ENCODE data around the gene ADARB2.
A peak's percentile ranks its signal among the peaks of the same experiment; 100 is the strongest.

The ADARB2 gene

DNA sequence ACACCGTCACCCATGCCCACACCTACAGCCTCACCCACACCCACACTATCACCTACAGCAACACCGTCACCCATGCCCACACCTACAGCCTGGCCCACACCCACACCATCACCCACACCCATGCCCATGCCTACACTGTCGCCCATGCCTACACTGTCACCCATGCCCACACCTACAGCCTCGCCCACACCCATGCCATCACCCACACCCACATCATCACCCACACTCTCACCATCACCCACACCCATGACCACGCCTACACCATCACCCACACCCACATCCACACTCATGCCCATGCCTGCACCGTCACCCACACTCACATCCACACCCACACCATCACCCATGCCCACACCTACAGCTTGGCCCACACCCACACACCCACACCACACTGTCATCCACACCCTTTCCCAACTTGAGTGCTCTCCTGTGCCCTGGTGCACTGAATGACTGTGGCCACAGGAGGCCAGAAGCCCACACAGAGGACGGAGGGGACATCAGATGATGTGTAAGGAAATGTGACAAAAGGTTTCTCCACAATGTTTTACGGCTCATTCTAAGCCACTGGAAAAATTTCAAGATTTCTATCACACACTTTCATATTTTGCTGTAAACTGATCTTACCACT, 527.9 kb downstream of the ADARB2 start:
- no peak overlapping the region for H3K4me3 Mint-ChIP-seq
- no peak for DNase-seq (ENCODE audit: low spot score in 2 of 2)
- no peaks in the 10 kb centered on the region for H3K36me3 Mint-ChIP-seq
- peak overlapping the region; percentile 36 for H3K27ac Mint-ChIP-seq
- H3K4me1 Mint-ChIP-seq: peaks cover 15% of the 10 kb centered on the region
- ATAC-seq: no peak
- H3K9me3 Mint-ChIP-seq: no peaks in the 10 kb centered on the region

DNA sequence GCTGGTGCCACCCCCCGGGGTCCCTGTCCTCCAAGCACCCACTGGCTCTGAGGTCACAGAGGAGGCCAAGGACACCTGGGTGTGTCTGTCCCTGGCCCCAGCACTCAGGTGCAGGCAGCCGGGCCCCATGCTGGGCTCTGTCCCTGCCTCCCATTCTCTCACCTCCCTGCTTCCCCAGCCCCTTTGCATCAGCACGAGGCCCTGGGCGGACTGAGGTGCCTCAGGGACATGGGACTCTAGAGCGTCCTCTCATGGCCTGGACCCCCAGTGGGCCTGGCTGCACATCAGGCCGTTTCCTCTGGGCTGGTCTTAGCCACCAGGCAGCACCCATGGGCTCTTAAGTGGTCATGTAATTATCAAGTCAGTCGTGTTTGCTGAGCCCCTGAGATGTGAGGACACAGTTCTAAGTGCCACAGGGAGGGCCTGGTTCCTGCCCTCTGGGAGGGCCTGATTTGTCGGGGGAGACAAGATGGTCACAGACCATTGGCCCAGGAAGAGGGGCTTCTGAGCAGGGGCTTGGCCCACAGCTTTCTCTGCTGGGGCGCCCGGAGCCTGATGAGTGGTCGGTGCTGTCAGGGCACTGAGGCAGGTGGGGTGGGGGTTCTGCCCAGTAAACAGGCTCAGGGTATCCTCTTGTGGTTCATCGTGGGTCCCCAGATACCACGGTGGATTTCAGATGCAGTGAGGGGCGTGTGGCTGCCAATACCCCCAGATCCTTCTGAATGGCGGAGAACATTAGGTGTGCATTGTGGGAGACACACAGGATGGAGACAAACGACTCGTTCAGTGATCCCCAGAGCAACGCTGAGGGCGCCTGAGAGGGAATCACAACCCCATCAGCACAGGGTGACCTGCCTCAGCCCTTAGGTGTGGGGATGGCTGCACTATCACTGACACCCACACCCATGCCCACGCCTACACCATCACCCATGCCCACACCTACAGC, 528.7 kb downstream of the ADARB2 start:
- peak overlapping the region; percentile 78 for H3K27ac Mint-ChIP-seq

DNA sequence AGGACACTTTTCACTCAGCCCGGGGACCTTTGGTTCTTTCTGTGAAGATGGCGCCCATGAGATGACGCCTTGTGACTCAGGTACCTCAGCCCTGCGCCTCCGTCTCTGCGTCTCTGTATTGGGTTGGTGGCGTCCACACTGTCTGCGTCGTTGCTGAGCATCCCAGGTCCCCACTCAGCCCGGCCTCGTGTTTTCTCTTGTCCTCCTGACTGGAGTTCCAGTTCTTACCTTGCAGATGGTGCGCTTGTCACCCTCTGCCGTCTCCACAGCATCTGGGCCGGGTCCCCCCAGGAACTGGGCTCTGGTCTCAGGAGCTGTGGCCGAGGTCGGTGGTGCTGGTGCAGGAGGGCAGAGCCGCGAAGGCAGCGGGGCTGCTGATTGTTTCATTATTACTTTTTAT, 530.7 kb downstream of the ADARB2 start:
- peak overlapping the region; percentile 48 for H3K27ac Mint-ChIP-seq
- peaks cover 8% of the 10 kb centered on the region for H3K4me1 Mint-ChIP-seq
- no peaks in the 10 kb centered on the region for H3K36me3 Mint-ChIP-seq
- DNase-seq (ENCODE audit: low spot score in 2 of 2): no peak
- H3K4me3 Mint-ChIP-seq: no peak overlapping the region
- H3K9me3 Mint-ChIP-seq: no peaks in the 10 kb centered on the region
- ATAC-seq: no peak

More for the DNA sequence above, 528.7 kb downstream of the ADARB2 start:
- H3K4me1 Mint-ChIP-seq: peaks cover 15% of the 10 kb centered on the region
- no peaks in the 10 kb centered on the region for H3K9me3 Mint-ChIP-seq
- no peak overlapping the region for H3K4me3 Mint-ChIP-seq
- ATAC-seq (no peak), DNase-seq (ENCODE audit: low spot score in 2 of 2) (no peak)
- no peaks in the 10 kb centered on the region for H3K36me3 Mint-ChIP-seq

DNA sequence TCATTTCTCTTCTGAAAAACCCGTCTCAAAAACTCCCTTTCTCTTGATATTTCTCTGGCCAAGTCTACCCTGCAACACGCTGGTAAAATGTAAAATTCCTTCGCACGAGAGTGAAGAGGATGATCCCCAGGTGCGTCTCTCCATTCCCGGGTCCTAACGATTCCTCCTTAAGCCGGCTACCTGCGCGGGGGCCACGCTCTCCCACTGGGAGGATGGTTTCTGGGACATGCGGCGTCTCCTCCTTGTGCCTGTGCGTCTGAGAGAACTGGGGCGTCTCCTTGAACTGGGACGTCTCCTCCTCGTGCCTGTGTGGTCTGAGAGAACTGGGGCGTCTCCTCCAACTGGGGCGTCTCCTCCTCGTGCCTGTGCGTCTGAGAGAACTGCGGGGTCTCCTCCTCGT, 531.2 kb downstream of the ADARB2 start:
- DNase-seq (ENCODE audit: low spot score in 2 of 2) (no peak), ATAC-seq (no peak)
- peak overlapping the region; percentile 48 for H3K27ac Mint-ChIP-seq
- no peak overlapping the region for H3K4me3 Mint-ChIP-seq
- H3K4me1 Mint-ChIP-seq: peaks cover 8% of the 10 kb centered on the region
- no peaks in the 10 kb centered on the region for H3K36me3 Mint-ChIP-seq
- no peaks in the 10 kb centered on the region for H3K9me3 Mint-ChIP-seq

DNA sequence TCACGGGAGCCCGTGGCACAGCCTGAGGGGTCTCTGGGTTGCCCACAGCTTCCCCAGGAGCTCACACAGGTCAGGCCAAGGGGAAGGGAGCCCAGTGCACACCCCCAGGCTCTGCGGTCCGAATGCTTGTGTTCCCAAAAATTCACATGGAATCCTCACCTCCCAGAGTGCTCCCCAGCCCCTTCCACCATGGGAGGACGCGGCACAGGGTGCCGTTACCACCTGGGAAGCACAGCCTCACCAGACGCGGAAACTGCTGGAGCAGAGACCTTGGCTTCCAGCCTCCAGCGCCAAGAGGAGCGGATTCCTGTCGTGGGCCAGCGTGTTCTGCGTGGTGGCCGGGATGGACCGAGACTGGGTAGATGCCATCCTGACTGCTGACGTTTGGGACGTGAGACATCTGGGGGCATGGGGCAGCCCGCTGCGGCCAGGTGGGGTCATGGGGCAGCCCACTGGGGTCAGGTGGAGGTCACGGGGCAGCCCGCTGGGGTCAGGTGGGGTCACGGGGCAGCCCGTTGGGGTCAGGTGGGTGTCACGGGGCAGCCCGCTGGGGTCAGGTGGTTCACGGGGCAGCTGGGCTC, 531.8 kb downstream of the ADARB2 start:
- H3K4me3 Mint-ChIP-seq: no peak overlapping the region
- DNase-seq (ENCODE audit: low spot score in 2 of 2) (no peak), ATAC-seq (no peak)
- H3K4me1 Mint-ChIP-seq: peaks cover 8% of the 10 kb centered on the region
- H3K36me3 Mint-ChIP-seq: no peaks in the 10 kb centered on the region
- no peak overlapping the region for H3K27ac Mint-ChIP-seq
- no peaks in the 10 kb centered on the region for H3K9me3 Mint-ChIP-seq

DNA sequence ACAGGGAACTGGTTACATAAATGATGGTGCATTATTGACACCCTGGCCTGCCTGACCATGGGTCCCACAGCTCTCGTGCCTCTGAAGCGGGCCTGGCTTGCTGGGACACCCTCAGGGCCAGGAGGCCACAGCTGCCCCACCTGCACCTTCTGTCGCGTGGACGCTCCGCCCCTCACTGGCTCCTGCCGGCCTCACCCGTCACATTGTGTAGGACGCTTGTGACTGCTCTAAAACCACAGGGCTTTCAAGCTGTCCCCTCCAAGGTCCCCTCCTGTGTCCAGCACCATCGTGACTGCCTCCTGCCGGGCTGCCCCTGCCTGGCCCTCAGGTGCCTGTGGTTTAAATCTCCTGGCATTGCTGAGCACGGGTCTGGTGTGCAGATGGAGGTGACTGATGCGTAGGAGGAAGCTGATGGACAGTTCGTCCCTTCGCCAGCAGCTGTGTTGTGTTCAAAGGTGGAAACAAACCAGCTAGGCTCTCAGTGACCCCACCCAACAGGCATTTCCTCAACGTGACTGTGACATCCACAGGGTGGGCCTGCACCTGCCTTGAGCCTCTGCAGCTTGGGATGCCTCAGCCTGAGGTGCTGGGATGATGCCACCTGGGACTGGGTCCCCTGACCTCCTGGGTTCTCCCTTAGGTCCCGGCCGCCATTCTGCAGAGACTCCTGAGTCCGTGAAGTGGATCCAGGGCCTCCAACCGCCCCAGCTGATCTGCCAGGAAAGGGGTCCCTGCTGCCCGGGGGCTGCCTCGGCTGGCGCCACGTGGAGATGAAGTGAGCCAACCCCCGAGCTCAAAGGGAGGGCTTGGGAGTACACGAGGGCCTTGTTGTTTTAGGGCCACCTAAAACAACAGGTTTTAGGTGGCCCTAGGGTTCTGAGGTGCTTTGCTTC, 532.6 kb downstream of the ADARB2 start:
- no peaks in the 10 kb centered on the region for H3K9me3 Mint-ChIP-seq
- no peaks in the 10 kb centered on the region for H3K36me3 Mint-ChIP-seq
- no peak overlapping the region for H3K27ac Mint-ChIP-seq
- H3K4me1 Mint-ChIP-seq: peaks cover 4% of the 10 kb centered on the region
- DNase-seq (ENCODE audit: low spot score in 2 of 2): no peak
- ATAC-seq: no peak
- H3K4me3 Mint-ChIP-seq: no peak overlapping the region

DNA sequence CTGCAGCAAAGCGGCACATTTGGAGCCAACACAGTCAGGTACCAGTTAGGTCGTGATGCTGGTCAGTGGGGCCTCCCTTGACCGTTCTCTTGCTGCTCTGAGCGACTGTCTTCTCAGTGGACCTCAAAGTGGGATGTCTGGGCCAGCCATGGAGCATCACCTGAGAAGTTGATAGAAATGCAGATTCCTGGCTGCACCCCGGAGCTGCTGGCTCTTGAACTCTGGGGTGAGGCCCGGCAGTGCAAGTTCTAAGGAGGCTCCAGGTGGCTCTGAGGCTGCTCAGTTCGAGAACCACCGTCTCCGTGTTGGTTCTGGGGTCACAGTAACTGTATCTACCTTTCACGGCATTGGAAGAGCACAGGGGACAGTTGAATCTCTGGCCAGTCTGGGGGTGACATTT, 533.6 kb downstream of the ADARB2 start:
- no peak for ATAC-seq
- no peak overlapping the region for H3K27ac Mint-ChIP-seq
- H3K4me3 Mint-ChIP-seq: no peak overlapping the region
- DNase-seq (ENCODE audit: low spot score in 2 of 2): no peak
- H3K4me1 Mint-ChIP-seq: no peaks in the 10 kb centered on the region
- H3K9me3 Mint-ChIP-seq: no peaks in the 10 kb centered on the region
- no peaks in the 10 kb centered on the region for H3K36me3 Mint-ChIP-seq

DNA sequence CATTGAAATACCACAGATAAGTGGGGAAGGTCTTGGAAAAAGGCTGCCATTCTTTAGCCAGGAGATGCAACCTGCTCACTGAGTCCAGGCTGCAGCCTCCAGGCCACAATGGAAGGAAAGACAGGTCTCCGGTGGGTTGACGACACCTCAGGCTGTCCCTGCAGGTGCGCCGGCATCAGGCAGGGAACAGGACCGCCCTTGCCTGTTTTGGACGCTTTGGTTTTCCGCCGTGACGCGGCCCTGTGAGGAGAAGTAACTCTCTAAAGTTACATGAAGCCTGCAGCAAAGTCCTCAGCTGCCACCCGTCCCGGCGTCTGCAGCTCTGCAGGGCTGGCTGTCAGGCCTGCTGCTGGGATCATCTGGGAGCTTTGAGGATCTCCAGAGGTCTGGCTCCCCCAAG, 534.1 kb downstream of the ADARB2 start:
- Mint-ChIP-seq H3K36me3 (no peaks in the 10 kb centered on the region), H3K27ac (no peak overlapping the region)

DNA sequence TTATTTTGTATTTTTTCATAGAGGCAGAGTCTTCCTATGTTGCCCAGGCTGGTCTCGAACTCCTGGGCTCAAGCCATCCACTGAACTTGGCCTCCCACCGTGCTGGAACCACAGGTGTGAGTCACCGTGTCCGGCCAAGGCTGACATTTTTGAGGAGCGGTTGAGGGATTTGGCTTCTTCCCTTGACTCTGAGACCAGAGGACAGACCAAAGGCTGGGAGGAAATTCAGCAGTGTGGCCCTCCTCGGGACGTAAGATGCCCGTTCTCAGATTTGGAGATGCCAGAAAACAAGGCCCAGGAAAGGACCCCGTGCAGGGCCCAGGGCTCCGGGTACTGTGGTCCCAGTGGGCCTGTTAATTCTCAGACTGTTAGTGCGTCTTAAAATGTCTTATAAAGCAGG, 535.0 kb downstream of the ADARB2 start:
- Mint-ChIP-seq H3K4me1 (no peaks in the 10 kb centered on the region), H3K9me3 (no peaks in the 10 kb centered on the region), H3K36me3 (no peaks in the 10 kb centered on the region), H3K4me3 (no peak overlapping the region), H3K27ac (no peak overlapping the region)
- DNase-seq (ENCODE audit: low spot score in 2 of 2) (no peak), ATAC-seq (no peak)

More for the DNA sequence above, 534.1 kb downstream of the ADARB2 start:
- no peaks in the 10 kb centered on the region for H3K4me1 Mint-ChIP-seq
- no peak overlapping the region for H3K4me3 Mint-ChIP-seq
- no peak for ATAC-seq
- DNase-seq (ENCODE audit: low spot score in 2 of 2): no peak
- H3K9me3 Mint-ChIP-seq: no peaks in the 10 kb centered on the region

DNA sequence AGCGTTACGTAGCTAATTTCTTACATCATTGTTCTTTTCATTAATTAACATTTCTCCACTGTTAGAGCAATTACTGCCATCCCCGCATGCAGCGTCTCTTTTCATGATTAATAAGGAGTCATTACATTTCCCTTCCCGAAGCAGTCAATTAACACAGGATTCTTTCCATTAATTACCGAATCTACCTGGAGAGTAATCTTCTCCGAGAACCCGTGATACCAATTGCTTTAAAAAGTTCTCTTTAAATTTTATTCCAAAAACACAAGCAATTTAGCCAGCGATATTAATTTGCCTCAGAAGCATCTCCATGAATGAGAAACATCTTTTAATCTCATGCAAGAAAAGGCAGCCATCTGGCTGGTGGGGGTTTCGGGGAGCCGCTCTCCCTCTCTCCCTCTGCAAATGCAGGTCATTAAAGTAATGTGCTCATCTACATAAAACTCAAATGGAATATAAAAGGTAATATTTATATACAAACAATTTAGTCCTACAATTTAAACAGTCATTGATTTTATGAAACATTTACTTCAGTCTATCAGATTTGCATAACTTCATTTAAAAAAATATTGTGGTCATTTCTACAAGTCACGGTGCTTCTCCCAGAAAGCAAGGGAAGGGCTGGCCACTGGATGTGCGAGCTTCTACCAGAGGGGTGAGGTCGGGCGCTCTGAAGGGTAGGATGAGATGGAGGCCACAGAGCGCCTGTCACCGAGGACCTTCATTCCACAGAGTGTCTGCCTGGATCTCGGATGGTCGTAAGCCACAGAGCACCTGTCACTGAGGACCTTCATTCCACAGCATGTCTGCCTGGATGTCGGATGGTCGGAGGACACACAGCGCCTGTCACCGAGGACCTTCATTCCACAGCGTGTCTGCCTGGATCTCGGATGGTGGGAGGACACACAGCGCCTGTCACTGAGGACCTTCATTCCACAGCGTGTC, 536.2 kb downstream of the ADARB2 start:
- DNase-seq (ENCODE audit: low spot score in 2 of 2) (no peak), ATAC-seq (no peak)
- H3K9me3 Mint-ChIP-seq: no peaks in the 10 kb centered on the region
- H3K27ac Mint-ChIP-seq: no peak overlapping the region
- H3K36me3 Mint-ChIP-seq: no peaks in the 10 kb centered on the region
- no peaks in the 10 kb centered on the region for H3K4me1 Mint-ChIP-seq
- H3K4me3 Mint-ChIP-seq: no peak overlapping the region

DNA sequence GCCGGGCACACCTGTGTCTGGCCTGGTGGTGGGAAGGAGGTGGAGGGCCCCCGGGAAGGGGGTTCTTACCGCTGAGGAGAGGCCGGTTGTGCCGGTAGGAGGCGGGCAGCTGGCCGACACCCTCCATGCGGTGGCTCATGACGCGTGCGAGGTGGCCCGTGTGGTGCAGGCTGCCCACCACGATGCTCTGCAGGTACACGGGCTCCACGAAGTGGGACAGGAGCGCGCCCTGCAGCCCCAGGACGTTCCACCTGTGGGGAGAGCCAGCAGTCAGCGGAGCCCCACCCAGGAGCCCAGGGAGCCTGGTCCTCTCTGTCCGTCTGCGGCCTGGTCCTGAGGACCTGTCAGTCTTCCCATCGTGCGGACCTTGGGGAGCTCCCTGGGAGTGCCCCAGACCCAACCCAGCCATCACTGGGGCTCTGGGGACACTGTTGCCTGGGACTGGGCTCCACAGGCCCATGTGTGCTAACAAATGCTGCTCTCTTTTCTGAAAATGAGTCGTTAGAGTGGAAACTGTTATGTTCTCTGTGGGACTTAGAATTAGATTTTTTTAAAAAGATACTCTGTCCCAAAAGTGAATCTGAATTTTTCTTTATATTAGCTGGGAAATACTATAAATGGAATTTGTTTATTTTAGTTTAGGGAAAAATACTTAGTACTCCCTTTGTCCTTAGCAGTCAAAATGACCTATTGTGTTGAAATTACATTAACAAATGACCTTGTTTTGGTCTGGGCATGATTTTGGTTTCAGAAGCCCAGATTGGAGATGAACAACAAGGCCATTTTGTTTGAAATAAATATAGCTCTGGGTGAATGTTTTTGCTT, 537.2 kb downstream of the ADARB2 start:
- Mint-ChIP-seq H3K36me3 (no peaks in the 10 kb centered on the region), H3K27ac (no peak overlapping the region), H3K9me3 (no peaks in the 10 kb centered on the region), H3K4me3 (no peak overlapping the region), H3K4me1 (no peaks in the 10 kb centered on the region)
- ATAC-seq: no peak
- no peak for DNase-seq (ENCODE audit: low spot score in 2 of 2)

DNA sequence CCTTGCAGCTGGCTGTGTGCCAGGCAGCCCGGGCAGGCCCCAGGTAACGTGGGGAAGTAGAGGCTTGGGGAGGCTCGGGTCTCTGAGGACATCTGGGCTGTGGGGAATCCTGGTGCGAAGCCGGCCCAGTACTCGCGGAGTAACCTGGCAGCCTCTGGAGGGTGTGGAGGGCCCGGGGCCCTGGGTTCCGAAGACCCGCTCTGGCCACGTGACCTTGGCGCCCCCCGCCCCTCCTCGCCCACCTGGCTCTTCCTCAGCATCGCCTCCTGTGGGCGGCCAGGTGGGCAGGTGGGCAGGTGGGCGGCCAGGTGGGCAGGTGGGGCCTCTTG, 538.0 kb downstream of the ADARB2 start:
- H3K9me3 Mint-ChIP-seq: no peaks in the 10 kb centered on the region
- ATAC-seq (no peak), DNase-seq (ENCODE audit: low spot score in 2 of 2) (no peak)
- no peak overlapping the region for H3K27ac Mint-ChIP-seq
- no peaks in the 10 kb centered on the region for H3K4me1 Mint-ChIP-seq
- H3K4me3 Mint-ChIP-seq: no peak overlapping the region
- no peaks in the 10 kb centered on the region for H3K36me3 Mint-ChIP-seq

DNA sequence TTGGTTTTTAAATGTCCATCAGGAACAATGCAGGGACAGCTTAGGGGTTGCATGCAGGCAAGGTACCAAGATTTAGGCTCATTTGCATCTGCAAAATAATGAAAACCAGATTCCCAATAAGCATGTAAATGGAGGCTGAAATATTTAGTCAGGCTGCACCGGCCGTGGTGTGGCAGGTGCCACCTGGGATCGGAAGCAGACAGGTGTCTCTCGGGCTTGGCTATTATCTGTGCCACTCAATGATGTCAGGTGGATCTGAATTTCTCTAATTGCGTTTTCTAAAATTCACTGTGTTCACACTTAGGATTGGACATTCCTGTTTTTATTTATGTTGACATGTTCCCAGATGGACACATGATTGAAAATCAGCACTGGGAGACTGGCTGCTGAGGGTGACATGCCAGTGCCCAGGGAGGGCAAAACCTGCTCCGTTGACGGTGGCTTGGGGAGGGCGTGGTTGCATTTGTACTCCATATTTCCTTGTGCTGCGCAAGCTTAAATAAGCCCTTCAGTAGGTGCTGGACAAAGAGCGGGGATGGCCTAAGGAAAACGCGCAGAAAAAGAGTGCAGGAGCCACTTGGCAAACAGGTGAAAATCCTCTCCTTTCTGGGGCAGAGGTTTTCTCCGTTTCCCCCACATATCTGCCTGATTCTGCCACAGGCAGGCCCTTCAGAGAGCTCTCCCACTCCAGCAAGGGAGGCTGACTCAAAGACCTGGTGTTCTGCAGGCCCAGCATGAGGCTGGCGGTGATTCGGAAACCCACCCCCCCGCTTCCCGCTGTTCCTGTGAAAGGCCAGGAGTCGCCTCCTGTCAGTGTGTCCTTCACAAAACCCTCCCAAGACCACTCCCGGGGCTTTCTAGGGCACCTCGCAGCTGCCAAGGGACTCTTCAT, 538.6 kb downstream of the ADARB2 start:
- H3K36me3 Mint-ChIP-seq: no peaks in the 10 kb centered on the region
- H3K4me1 Mint-ChIP-seq: no peaks in the 10 kb centered on the region
- no peak overlapping the region for H3K4me3 Mint-ChIP-seq
- H3K27ac Mint-ChIP-seq: no peak overlapping the region
- no peaks in the 10 kb centered on the region for H3K9me3 Mint-ChIP-seq
- DNase-seq (ENCODE audit: low spot score in 2 of 2): no peak
- no peak for ATAC-seq
